Measurements from ENCODE around the gene TIMP3.

Gene TIMP3

GRCh38 chr22:32852395-32853251 lies 51.1 kb downstream of the TIMP3 start:
- no peak for TF ChIP-seq CTCF (conservative IDR thresholded peaks at IDR 0.05)
- no peak overlapping the region; the same call in 1 of the 2 replicates for H3K27ac ChIP-seq

DNA sequence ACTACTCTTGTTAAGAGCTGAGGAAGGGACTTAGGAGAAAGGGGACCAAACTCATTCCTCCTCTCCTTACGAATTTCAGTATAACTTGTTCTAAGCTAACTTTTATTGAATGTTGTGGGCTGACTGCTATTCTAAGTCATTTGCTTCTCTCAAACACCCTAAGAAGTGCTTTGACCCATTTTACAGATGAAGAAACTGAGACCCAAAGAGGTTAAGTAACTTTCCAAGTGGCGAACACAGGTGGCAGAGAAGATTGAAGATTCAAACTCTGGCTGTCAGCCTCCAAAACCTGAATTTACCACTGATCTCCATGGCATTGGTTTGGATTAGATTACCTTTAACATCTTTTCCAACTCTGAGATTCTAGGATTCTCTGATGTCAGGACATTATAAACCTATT lies 52.2 kb downstream of the TIMP3 start:
- H3K27ac ChIP-seq, result no peak overlapping the region
- no peak for TF ChIP-seq CTCF (conservative IDR thresholded peaks at IDR 0.05)

GRCh38 chr22:32854351-32854804 lies 52.9 kb downstream of the TIMP3 start:
- H3K27ac ChIP-seq, result no peak overlapping the region
- no peak for TF ChIP-seq CTCF (conservative IDR thresholded peaks at IDR 0.05)

- TF ChIP-seq CTCF (conservative IDR thresholded peaks at IDR 0.05), result no peak
- H3K27ac ChIP-seq, result no peak overlapping the region
These were observed 53.7 kb downstream of the TIMP3 start for GRCh38 chr22:32855045-32855756.

DNA sequence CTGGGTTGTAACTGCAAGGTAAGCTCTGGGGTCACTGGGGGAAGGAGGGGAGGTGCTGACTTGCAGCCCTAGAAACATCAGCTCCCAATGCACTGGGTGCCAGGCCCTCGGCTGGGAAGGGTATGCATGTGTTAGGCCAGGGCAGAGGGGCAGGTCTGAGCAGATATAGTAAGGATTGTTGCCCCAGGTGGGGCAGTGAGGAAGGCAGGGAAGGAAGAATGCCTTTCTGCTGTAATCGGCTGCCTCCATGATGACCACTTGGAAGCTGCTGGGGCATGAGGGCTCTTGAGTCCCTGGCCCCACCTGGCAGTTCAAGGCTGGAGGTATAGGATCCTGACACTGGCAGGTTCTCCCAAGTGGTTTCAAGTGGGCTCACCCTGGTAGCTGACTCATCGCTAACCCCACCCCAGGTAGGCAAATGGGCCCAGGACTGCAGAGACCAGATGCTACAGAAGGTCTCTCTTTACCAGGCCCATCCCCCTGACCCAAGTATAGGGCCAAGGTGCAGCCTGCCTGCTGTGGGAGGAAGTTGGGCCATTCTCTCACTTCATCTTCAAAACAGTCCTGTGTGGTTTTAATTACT lies 56.7 kb downstream of the TIMP3 start:
- no peak for TF ChIP-seq CTCF (conservative IDR thresholded peaks at IDR 0.05)
- no peak overlapping the region for H3K27ac ChIP-seq

GRCh38 chr22:32858957-32859356 lies 57.5 kb downstream of the TIMP3 start:
- H3K27ac ChIP-seq, result no peak overlapping the region

More at GRCh38 chr22:32858957-32859356, 57.5 kb downstream of the TIMP3 start:
- TF ChIP-seq CTCF (conservative IDR thresholded peaks at IDR 0.05), result no peak

Measured in VCaP (cell line).